ENCODE data around the gene ZNF75A. TPM values are rescaled to one million over a fixed set of nuclear protein-coding genes. Genes with fewer than 3 reads are reported as not detected.

Gene ZNF75A
- polyA plus RNA-seq, 1 donor from 2014 or later = 27.1 TPM

Other genes starting within 250 kb of the ZNF75A start
- 59.8 TPM for gene IL32, start 239.9 kb upstream of the ZNF75A start, polyA plus RNA-seq
- not detected for gene ZSCAN10, start 206.2 kb upstream of the ZNF75A start, polyA plus RNA-seq
- gene ZNF205, start 192.9 kb upstream of the ZNF75A start, polyA plus RNA-seq = not detected
- 1.9 TPM for gene ZNF213, start 170.5 kb upstream of the ZNF75A start, polyA plus RNA-seq
- not detected for gene OR1F1, start 117.3 kb upstream of the ZNF75A start, polyA plus RNA-seq
- 8.3 TPM for gene ZNF200, start 70.3 kb upstream of the ZNF75A start, polyA plus RNA-seq
- gene MEFV, start 48.9 kb upstream of the ZNF75A start, polyA plus RNA-seq = not detected
- 61.3 TPM for gene ZNF263, start 22.0 kb upstream of the ZNF75A start, polyA plus RNA-seq
- gene TIGD7, start 67 bp upstream of the ZNF75A start, polyA plus RNA-seq = 4.4 TPM
- not detected for gene OR2C1, start 50.4 kb downstream of the ZNF75A start, polyA plus RNA-seq
- gene ZSCAN32, start 95.5 kb downstream of the ZNF75A start, polyA plus RNA-seq = 16.9 TPM
- gene ZNF174, start 95.7 kb downstream of the ZNF75A start, polyA plus RNA-seq = 15.5 TPM
- gene ZNF597, start 138.0 kb downstream of the ZNF75A start, polyA plus RNA-seq = 1.0 TPM
- gene NAA60, start 138.2 kb downstream of the ZNF75A start, polyA plus RNA-seq = 36.5 TPM
- not detected for gene C16orf90, start 190.0 kb downstream of the ZNF75A start, polyA plus RNA-seq
- gene CLUAP1, start 195.5 kb downstream of the ZNF75A start, polyA plus RNA-seq = 3.9 TPM

Data from IgD-negative memory B cell (primary cell).